HEK293 (cell line): Measurements from ENCODE around the gene CDK3.

Experiments
- CTCF ChIA-PET: fragments of 350-600 bp; formaldehyde crosslinking; extraction: SDS; loops from one replicate; lab custom pipeline; 2021; ENCODE audit warnings: antibody characterized with exemption; lab: Yijun Ruan, JAX
- POLR2A ChIA-PET: fragments of 300-600 bp; formaldehyde crosslinking; extraction: SDS; loops from one replicate; lab custom pipeline; 2020; ENCODE audit warnings: antibody characterized with exemption, inconsistent platforms; lab: Yijun Ruan, JAX
- H3K27ac ChIP-seq: fragments of 200-500 bp; sonication (Bioruptor generic); 2 replicates; pipeline ENCODE4 v1.5.1; 2014; ENCODE audit warnings: low read depth, low read length, control low read depth, inconsistent platforms; ENCODE audit errors: extremely low read depth
- H3K36me3 ChIP-seq, 2 experiments: fragments of 200-500 bp in 1 of 2; sonication (Bioruptor generic) in 1 of 2; 1 replicate in 1 of 2; 2 replicates in 1 of 2; pipeline ENCODE4 v1.5.1; 2014 to 2017; ENCODE audit warnings: inconsistent platforms in 2 of 2, low read length in 2 of 2; ENCODE audit not compliant: control insufficient read depth in 2 of 2, insufficient read depth in 1 of 2
- H3K4me1 ChIP-seq: fragments of 200-500 bp; sonication (Bioruptor generic); 2 replicates; pipeline ENCODE4 v1.5.1; 2014; ENCODE audit warnings: mild to moderate bottlenecking, low read length, inconsistent platforms; ENCODE audit not compliant: control insufficient read depth, insufficient read depth
- H3K4me3 ChIP-seq: 2 replicates; pipeline ENCODE4 v1.5.1; 2011; ENCODE audit warnings: low read depth, mild to moderate bottlenecking, control low read depth, low read length, moderate library complexity
- H3K9me3 ChIP-seq: fragments of 200-500 bp; sonication (Bioruptor generic); 2 replicates; pipeline ENCODE4 v1.5.1; 2014; ENCODE audit warnings: low read depth, low read length, inconsistent platforms; ENCODE audit not compliant: control insufficient read depth, insufficient read depth
- KLF9 ChIP-seq: fragments of 450-650 bp; formaldehyde crosslinking; IDR thresholded peaks from 2 replicates; pipeline ENCODE4 v1.5.1; 2016; ENCODE audit warnings: missing biosample characterization, missing genetic modification characterization, low read depth
- RBAK ChIP-seq: fragments of 450-650 bp; formaldehyde crosslinking; IDR thresholded peaks from 2 replicates; pipeline ENCODE4 v1.5.1; 2016; ENCODE audit warnings: missing biosample characterization, missing genetic modification characterization
- SP3 ChIP-seq: fragments of 450-650 bp; formaldehyde crosslinking; IDR thresholded peaks from 2 replicates; pipeline ENCODE4 v1.5.1; 2016; ENCODE audit warnings: missing biosample characterization, missing genetic modification characterization
- ZBTB20 ChIP-seq: fragments of 450-650 bp; formaldehyde crosslinking; IDR thresholded peaks from 2 replicates; pipeline ENCODE4 v1.5.1; 2016; ENCODE audit warnings: missing biosample characterization, missing genetic modification characterization
- ZEB2 ChIP-seq: fragments of 450-650 bp; formaldehyde crosslinking; IDR thresholded peaks from 2 replicates; pipeline ENCODE4 v1.5.1; 2016; ENCODE audit warnings: missing biosample characterization, missing genetic modification characterization
- ZNF157 ChIP-seq: fragments of 450-650 bp; formaldehyde crosslinking; IDR thresholded peaks from 2 replicates; pipeline ENCODE4 v1.5.1; 2016; ENCODE audit warnings: missing biosample characterization, missing genetic modification characterization
- ZNF16 ChIP-seq: fragments of 450-650 bp; formaldehyde crosslinking; IDR thresholded peaks from 2 replicates; pipeline ENCODE4 v1.5.1; 2016; ENCODE audit warnings: low read depth, missing biosample characterization, missing genetic modification characterization
- ZNF341 ChIP-seq: fragments of 450-650 bp; formaldehyde crosslinking; IDR thresholded peaks from 2 replicates; pipeline ENCODE4; 2016; ENCODE audit warnings: low read depth, missing biosample characterization, missing genetic modification characterization
- ZNF600 ChIP-seq: fragments of 450-650 bp; formaldehyde crosslinking; IDR thresholded peaks from 2 replicates; pipeline ENCODE4 v1.5.1; 2016; ENCODE audit warnings: missing biosample characterization, missing genetic modification characterization
- ZNF610 ChIP-seq: fragments of 450-650 bp; formaldehyde crosslinking; IDR thresholded peaks from 2 replicates; pipeline ENCODE4 v1.5.1; 2016; ENCODE audit warnings: missing biosample characterization, missing genetic modification characterization, borderline replicate concordance
- ZNF658 ChIP-seq: fragments of 450-650 bp; formaldehyde crosslinking; IDR thresholded peaks from 2 replicates; pipeline ENCODE4; 2016; ENCODE audit warnings: missing biosample characterization, missing genetic modification characterization
- TF ChIP-seq, protein P1 (sequence below): sonication (generic); formaldehyde crosslinking; IDR thresholded peaks from 2 replicates; pipeline ENCODE4 v1.8.1; 2022; ENCODE audit warnings: mild to moderate bottlenecking, moderate library complexity, missing genetic modification reagents
- TF ChIP-seq, protein P2 (sequence below): fragments of 450-650 bp; formaldehyde crosslinking; IDR thresholded peaks from 2 replicates; pipeline ENCODE4 v1.5.1; 2016; ENCODE audit warnings: missing biosample characterization, missing genetic modification characterization, borderline replicate concordance
- TF ChIP-seq, protein P3 (sequence below): fragments of 450-650 bp; formaldehyde crosslinking; IDR thresholded peaks from 2 replicates; pipeline ENCODE4; 2016; ENCODE audit warnings: missing biosample characterization, missing genetic modification characterization

CDK3 gene

DNA sequence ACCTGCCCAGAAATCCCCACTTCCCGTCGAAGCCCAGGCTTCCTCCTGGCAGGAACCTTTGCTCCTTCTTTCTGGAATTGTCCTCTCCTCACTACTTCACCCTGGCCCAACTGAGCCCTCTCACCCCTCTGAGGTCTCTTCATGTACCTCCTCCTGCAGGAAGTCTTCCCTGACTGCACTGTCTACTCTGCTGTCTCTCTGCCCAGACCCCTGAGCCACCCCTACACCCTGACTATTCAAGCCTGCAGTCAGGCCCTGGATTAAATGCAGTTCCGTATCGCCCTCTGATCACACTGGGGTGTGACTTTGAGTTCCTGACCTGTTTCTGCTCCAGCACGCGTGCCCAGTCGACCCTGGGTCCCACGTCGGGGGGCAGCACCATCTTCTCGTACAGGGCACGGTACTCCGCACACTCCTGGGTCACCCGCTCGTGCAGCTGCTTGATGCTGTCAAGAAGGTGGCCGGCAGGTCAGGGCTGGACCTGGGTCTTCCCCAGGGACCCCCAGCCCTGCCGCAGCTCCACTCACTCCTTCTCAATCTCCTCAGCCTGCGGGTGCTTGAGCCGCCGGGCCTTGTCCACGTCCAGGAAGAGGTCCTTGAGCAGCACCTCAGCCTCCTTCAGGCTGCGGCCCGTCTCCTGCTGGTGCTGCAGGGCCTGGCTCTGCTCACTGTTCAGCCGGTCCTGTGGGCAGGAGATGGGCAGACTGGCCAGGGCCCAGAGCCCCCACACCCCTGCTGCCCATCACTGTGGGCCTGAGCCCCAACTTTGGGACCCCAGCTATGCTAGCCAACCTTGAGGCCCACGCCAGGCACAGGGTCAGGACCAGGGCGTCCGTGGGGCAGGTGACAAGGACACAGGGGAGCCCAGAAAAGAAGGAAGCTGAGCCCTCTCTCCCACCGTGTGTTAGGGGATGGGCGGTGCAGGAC lies 22.6 kb downstream of the CDK3 start:
- CTCF ChIA-PET, result interaction anchor here (0.9 to 1.4 kb wide), 3 partner anchors 9 to 23 kb away, joined by 3 to 4 read pairs (median 3); no protein-coding TSS in a partner anchor
- TF ChIP-seq ZNF341 (tag by site-specific recombination) (no peak), ZNF600 (tag by site-specific recombination) (peak; percentile 55; the same call in 1 of the 2 replicates), RBAK (tag by site-specific recombination) (no peak), SP3 (no peak)
- Histone ChIP-seq H3K9me3 (no peaks in the 10 kb centered on the region), H3K36me3 (no peaks in the 10 kb centered on the region), H3K4me1 (0 out of 2 replicates have a peak, but pooled peaks cover 2% of the 10 kb centered on the region), H3K27ac (no peak overlapping the region), H3K4me3 (no peak overlapping the region)
- POLR2A ChIA-PET, result interaction anchor here (2.3 kb wide), 1 partner anchor 18 kb away, joined by 5 read pairs; no protein-coding TSS in a partner anchor

DNA sequence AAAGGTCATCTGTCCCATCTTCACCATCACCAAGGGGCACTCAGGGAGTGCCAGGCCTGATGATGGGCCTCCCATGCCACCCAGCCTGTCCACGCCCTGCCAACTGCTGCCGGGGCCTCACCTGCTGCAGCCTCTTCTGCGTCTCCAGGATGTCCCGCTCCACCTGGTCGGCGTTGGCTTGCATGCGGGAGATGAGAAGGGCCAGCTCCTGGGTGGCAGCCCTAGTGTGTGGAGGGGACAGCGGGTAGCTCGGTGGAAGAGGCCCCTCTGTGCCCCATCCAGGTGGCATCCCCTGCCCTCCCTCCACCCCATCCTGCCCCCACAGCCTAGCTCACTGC lies 23.2 kb downstream of the CDK3 start:
- H3K4me3 ChIP-seq, result no peak overlapping the region
- H3K27ac ChIP-seq, result no peak overlapping the region
- no peaks in the 10 kb centered on the region for H3K9me3 ChIP-seq
- POLR2A ChIA-PET, result interaction anchor here (0.6 kb wide), 2 partner anchors 8 to 833 kb away, joined by 3 to 5 read pairs; no protein-coding TSS in a partner anchor
- CTCF ChIA-PET, result interaction anchor here (0.9 kb wide), 1 partner anchor 10 kb away, joined by 4 read pairs; no protein-coding TSS in a partner anchor
- H3K4me1 ChIP-seq, result peaks cover 8% of the 10 kb centered on the region; the same call in 1 of the 2 replicates
- no peaks in the 10 kb centered on the region for H3K36me3 ChIP-seq
- TF ChIP-seq ZNF610 (tag by site-specific recombination) (no peak), ZNF157 (tag by site-specific recombination) (no peak), ZNF658 (tag by site-specific recombination) (no peak), ZNF16 (no peak), KLF9 (no peak)
- TF ChIP-seq, protein P1, sequence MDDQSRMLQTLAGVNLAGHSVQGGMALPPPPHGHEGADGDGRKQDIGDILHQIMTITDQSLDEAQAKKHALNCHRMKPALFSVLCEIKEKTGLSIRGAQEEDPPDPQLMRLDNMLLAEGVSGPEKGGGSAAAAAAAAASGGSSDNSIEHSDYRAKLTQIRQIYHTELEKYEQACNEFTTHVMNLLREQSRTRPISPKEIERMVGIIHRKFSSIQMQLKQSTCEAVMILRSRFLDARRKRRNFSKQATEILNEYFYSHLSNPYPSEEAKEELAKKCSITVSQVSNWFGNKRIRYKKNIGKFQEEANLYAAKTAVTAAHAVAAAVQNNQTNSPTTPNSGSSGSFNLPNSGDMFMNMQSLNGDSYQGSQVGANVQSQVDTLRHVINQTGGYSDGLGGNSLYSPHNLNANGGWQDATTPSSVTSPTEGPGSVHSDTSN (CRISPR knock-in tag), result no peak
- TF ChIP-seq, protein P2, sequence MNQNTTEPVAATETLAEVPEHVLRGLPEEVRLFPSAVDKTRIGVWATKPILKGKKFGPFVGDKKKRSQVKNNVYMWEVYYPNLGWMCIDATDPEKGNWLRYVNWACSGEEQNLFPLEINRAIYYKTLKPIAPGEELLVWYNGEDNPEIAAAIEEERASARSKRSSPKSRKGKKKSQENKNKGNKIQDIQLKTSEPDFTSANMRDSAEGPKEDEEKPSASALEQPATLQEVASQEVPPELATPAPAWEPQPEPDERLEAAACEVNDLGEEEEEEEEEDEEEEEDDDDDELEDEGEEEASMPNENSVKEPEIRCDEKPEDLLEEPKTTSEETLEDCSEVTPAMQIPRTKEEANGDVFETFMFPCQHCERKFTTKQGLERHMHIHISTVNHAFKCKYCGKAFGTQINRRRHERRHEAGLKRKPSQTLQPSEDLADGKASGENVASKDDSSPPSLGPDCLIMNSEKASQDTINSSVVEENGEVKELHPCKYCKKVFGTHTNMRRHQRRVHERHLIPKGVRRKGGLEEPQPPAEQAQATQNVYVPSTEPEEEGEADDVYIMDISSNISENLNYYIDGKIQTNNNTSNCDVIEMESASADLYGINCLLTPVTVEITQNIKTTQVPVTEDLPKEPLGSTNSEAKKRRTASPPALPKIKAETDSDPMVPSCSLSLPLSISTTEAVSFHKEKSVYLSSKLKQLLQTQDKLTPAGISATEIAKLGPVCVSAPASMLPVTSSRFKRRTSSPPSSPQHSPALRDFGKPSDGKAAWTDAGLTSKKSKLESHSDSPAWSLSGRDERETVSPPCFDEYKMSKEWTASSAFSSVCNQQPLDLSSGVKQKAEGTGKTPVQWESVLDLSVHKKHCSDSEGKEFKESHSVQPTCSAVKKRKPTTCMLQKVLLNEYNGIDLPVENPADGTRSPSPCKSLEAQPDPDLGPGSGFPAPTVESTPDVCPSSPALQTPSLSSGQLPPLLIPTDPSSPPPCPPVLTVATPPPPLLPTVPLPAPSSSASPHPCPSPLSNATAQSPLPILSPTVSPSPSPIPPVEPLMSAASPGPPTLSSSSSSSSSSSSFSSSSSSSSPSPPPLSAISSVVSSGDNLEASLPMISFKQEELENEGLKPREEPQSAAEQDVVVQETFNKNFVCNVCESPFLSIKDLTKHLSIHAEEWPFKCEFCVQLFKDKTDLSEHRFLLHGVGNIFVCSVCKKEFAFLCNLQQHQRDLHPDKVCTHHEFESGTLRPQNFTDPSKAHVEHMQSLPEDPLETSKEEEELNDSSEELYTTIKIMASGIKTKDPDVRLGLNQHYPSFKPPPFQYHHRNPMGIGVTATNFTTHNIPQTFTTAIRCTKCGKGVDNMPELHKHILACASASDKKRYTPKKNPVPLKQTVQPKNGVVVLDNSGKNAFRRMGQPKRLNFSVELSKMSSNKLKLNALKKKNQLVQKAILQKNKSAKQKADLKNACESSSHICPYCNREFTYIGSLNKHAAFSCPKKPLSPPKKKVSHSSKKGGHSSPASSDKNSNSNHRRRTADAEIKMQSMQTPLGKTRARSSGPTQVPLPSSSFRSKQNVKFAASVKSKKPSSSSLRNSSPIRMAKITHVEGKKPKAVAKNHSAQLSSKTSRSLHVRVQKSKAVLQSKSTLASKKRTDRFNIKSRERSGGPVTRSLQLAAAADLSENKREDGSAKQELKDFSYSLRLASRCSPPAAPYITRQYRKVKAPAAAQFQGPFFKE (tag by site-specific recombination), result no peak

DNA sequence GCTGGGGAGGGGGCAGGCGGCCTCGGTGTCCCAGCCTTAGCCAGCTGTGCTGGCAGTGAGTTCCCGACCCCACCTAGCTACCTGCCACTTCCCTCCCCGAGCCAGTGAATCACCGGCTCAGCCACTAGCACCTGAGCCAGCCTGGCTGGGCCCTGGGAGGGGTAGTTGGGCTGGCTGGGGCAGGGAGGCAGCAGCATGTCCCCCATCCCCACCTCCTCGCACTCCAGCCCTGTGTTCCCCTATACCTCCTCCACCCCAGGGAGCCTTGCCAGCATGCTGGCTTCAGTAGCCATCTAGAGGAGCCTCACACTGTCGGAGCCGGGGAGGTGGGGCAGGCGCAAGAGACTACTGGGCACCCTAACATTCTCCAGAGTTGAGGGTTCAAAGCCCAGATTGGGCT lies 23.7 kb downstream of the CDK3 start:
- H3K4me1 ChIP-seq, result peaks cover 10% of the 10 kb centered on the region; the same call in 1 of the 2 replicates
- no peak overlapping the region for H3K4me3 ChIP-seq
- H3K27ac ChIP-seq, result no peak overlapping the region
- CTCF ChIA-PET, result interaction anchor here (0.9 kb wide), 1 partner anchor 11 kb away, joined by 4 read pairs; no protein-coding TSS in a partner anchor
- no peaks in the 10 kb centered on the region for H3K9me3 ChIP-seq
- POLR2A ChIA-PET, result interaction anchor here (0.6 kb wide), 2 partner anchors 8 to 834 kb away, joined by 3 to 5 read pairs; no protein-coding TSS in a partner anchor
- H3K36me3 ChIP-seq, result no peaks in the 10 kb centered on the region
- TF ChIP-seq, protein P2 (tag by site-specific recombination), result no peak
- TF ChIP-seq ZEB2 (tag by site-specific recombination), result no peak
- no peak for TF ChIP-seq ZBTB20 (tag by site-specific recombination)
- TF ChIP-seq, protein P3, sequence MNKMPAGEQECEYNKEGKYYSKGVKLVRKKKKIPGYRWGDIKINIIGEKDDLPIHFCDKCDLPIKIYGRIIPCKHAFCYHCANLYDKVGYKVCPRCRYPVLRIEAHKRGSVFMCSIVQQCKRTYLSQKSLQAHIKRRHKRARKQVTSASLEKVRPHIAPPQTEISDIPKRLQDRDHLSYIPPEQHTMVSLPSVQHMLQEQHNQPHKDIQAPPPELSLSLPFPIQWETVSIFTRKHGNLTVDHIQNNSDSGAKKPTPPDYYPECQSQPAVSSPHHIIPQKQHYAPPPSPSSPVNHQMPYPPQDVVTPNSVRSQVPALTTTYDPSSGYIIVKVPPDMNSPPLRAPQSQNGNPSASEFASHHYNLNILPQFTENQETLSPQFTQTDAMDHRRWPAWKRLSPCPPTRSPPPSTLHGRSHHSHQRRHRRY (tag by site-specific recombination), result no peak
